NCI-H460 (cell line): ENCODE measurements around the gene SPDYE4. TPM values are rescaled to one million over a fixed set of nuclear protein-coding genes. Genes with fewer than 3 reads are reported as not detected.
"Not testable (repeated sequence)": the region's sequence is repeated elsewhere in the genome, so short reads cannot be mapped to it uniquely, and the experiment has no call there.

Source experiments
- DNase-seq: peaks from one replicate; pipeline ENCODE4 v3.0.0-alpha.2; 2016; ENCODE audit warnings: low read depth; ENCODE audit errors: extremely low read depth
- polyA plus RNA-seq: library from polyadenylated mRNA; depleted of rRNA; stranded (reverse); fragments of >200 nt; gene quantifications from 2 replicates; pipeline ENCODE4 v1.2.3, GENCODE V29; 2014; cell fraction: nucleus; rRNA removed
- total RNA-seq: library from RNA; depleted of rRNA; stranded (reverse); fragments of >200 nt; shearing (Covaris generic); gene quantifications from 2 replicates; pipeline ENCODE4 v1.2.3, GENCODE V29; 2014; rRNA removed

The SPDYE4 gene
- not detected in 2 replicates for total RNA-seq
- not detected in 2 replicates for polyA plus RNA-seq

- no peak for DNase-seq
Observed at GRCh38 chr17:8758137-8758596, at the start of gene SPDYE4. TSS of gene SPDYE4 (minus strand) at chr17:8758546. CDS start at chr17:8758382, 164 bp downstream.

GRCh38 chr17:8806926-8807550, 48.7 kb upstream of the SPDYE4 start:
- DNase-seq, result no peak

GRCh38 chr17:8806253-8806925, 48.0 kb upstream of the SPDYE4 start:
- DNase-seq, result no peak

GRCh38 chr17:8805396-8805795, 47.0 kb upstream of the SPDYE4 start:
- not testable (repeated sequence) for DNase-seq

GRCh38 chr17:8803531-8804420, 45.4 kb upstream of the SPDYE4 start:
- DNase-seq, result no peak

GRCh38 chr17:8801135-8801840, 42.9 kb upstream of the SPDYE4 start:
- DNase-seq, result no peak

- DNase-seq, result no peak
Observed at GRCh38 chr17:8800656-8801055, 42.3 kb upstream of the SPDYE4 start.

- no peak for DNase-seq
Observed at GRCh38 chr17:8799570-8800212, 41.3 kb upstream of the SPDYE4 start.

- no peak for DNase-seq
Observed at GRCh38 chr17:8798846-8799569, 40.7 kb upstream of the SPDYE4 start, which contains the start of gene MFSD6L. TSS of gene MFSD6L (minus strand) at chr17:8799365. CDS start at chr17:8799120, 245 bp downstream.

GRCh38 chr17:8798176-8798845, 40.0 kb upstream of the SPDYE4 start:
- DNase-seq, result no peak

GRCh38 chr17:8797621-8798175, 39.4 kb upstream of the SPDYE4 start:
- no peak for DNase-seq

GRCh38 chr17:8794636-8795035, 36.3 kb upstream of the SPDYE4 start:
- no peak for DNase-seq

GRCh38 chr17:8793649-8794048, 35.3 kb upstream of the SPDYE4 start:
- no peak for DNase-seq

- no peak for DNase-seq
Observed at GRCh38 chr17:8792646-8793045, 34.3 kb upstream of the SPDYE4 start.

- DNase-seq, result no peak
Observed at GRCh38 chr17:8791910-8792270, 33.5 kb upstream of the SPDYE4 start.

- DNase-seq, result no peak
Observed at GRCh38 chr17:8791248-8791909, 33.0 kb upstream of the SPDYE4 start.

GRCh38 chr17:8789743-8790142, 31.4 kb upstream of the SPDYE4 start:
- DNase-seq, result no peak

GRCh38 chr17:8788998-8789397, 30.7 kb upstream of the SPDYE4 start:
- DNase-seq, result no peak
